Muscle layer of colon (tissue), 2 donors: ENCODE data around the gene PIAS4.

Experiments used
- H3K27ac ChIP-seq: one replicate; pipeline ENCODE4 v1.7.0; 2013; ENCODE audit warnings: low read depth, mild to moderate bottlenecking, low read length, moderate library complexity
- H3K27me3 ChIP-seq, 2 donors: one replicate each; pipeline ENCODE4 v1.7.0; 2013; ENCODE audit warnings: low read length in 2 of 2, mild to moderate bottlenecking in 2 of 2; ENCODE audit not compliant: insufficient read depth in 2 of 2, control insufficient read depth in 1 of 2
- H3K36me3 ChIP-seq: one replicate; pipeline ENCODE4 v1.7.0; 2013; ENCODE audit warnings: mild to moderate bottlenecking, low read length; ENCODE audit not compliant: insufficient read depth
- H3K4me1 ChIP-seq: one replicate; pipeline ENCODE4 v1.7.0; 2013; ENCODE audit warnings: mild to moderate bottlenecking, low read length; ENCODE audit not compliant: insufficient read depth
- H3K4me3 ChIP-seq, 2 donors: one replicate each; pipeline ENCODE4 v1.7.0; 2013; ENCODE audit warnings: low read length in 2 of 2, low read depth in 1 of 2, mild to moderate bottlenecking in 1 of 2, moderate library complexity in 1 of 2
- H3K9ac ChIP-seq: one replicate; pipeline ENCODE4 v1.7.0; 2013; ENCODE audit warnings: low read length
- H3K9me3 ChIP-seq: one replicate; pipeline ENCODE4 v1.7.0; 2013; ENCODE audit warnings: mild to moderate bottlenecking, low read length
- donor health status: abdominal sarcoma.
- donor health status: Adenocarcinoma of cecum.

Gene PIAS4

DNA sequence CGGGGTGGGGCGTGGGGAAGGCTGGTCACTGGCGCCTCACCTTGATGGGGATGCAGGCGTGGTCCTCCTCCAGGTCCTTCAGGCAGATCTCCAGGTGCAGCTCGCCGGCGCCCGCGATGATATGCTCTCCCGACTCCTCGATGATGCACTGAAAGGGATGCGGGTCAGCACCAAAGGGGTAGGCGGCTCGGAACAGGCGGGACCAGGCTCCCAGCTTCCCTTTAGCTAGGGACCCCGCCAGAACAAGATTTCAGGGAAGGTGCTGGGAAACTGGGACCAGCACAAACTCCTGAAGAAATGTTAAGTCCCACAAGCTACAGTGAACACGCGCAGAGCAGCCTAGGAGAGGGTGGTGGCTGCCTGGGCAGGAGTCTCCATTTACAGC lies 28.3 kb upstream of the PIAS4 start:
- Histone ChIP-seq H3K4me3 (no peak overlapping the region), H3K36me3 (peaks cover 88% of the 10 kb centered on the region), H3K9ac (no peak overlapping the region), H3K27ac (no peak overlapping the region), H3K4me1 (peaks cover 14% of the 10 kb centered on the region), H3K27me3 (no peaks in the 10 kb centered on the region), H3K9me3 (no peaks in the 10 kb centered on the region)

- H3K27ac ChIP-seq = no peak overlapping the region
- no peaks in the 10 kb centered on the region for H3K27me3 ChIP-seq
- no peak overlapping the region for H3K4me3 ChIP-seq
- H3K9me3 ChIP-seq = no peaks in the 10 kb centered on the region
- H3K9ac ChIP-seq = no peak overlapping the region
- H3K4me1 ChIP-seq = peaks cover 17% of the 10 kb centered on the region
- H3K36me3 ChIP-seq = peaks cover 91% of the 10 kb centered on the region
These were observed 27.7 kb upstream of the PIAS4 start for GRCh38 chr19:3979674-3980352.

DNA sequence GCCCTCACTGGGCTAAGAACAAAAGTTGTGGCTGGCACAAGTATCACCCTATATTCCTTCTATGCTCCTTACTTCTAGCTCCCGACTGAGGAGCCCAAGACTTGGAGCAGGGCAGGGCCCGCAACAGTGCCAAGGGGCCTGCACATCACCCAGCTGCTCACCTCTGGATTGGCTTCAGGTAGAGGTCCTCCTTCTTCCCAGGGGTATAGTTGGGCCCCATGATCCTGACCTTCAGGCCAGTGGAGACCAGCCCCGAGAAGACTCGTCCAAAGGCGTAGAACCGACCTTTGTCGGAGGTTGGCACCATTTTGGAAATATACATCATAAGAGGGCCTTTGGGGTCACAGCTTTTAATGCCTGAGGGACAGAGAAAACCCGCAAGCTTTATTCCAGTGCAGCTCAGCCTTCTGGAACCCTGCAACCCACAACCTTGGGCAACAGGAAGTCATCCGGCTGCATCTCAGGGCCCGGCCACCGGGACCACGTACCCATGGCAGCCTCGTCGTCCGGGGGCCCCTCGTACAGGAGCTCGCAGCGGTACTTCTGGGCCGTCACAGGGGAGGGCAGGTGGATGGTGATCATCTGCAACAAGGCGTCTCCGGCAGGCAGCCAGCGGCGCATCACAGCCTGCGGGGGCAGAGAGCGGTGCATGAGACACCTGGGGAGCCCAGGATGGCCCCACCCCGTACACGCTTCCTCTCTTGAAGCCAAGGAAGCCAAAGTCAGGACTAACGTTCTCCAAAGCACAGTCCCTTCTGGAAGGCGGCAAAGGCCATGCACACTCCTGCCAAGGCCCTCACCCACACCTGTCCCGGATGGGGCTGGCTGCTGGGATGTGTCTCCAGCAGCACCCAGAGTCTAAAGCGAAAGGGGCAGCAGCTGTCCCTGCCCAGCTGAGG lies 26.9 kb upstream of the PIAS4 start:
- H3K27ac ChIP-seq = no peak overlapping the region
- peaks cover 17% of the 10 kb centered on the region for H3K4me1 ChIP-seq
- H3K9ac ChIP-seq = no peak overlapping the region
- no peaks in the 10 kb centered on the region for H3K27me3 ChIP-seq
- H3K4me3 ChIP-seq = no peak overlapping the region
- H3K36me3 ChIP-seq = peaks cover 83% of the 10 kb centered on the region
- no peaks in the 10 kb centered on the region for H3K9me3 ChIP-seq

DNA sequence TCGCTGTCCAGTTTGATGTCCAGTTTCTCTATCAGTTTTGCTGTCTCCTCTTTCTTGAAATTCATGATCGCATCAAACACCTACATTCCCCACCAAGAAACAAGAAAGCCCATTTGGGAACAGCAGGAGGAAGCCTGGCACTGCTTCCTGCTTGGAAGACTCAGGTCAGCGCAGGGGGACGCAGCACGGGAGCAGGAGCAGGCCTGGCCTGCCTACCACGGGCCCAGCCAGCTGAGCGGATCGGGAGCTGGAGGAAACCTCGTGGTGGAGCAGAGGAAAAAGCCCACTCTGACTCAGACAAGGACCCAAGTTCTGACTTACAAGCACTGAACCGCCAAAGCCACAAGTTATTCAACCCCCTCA lies 26.2 kb upstream of the PIAS4 start:
- peaks cover 25% of the 10 kb centered on the region for H3K4me1 ChIP-seq
- no peaks in the 10 kb centered on the region for H3K27me3 ChIP-seq
- no peak overlapping the region for H3K27ac ChIP-seq
- H3K9me3 ChIP-seq = no peaks in the 10 kb centered on the region
- no peak overlapping the region for H3K9ac ChIP-seq
- H3K4me3 ChIP-seq = no peak overlapping the region
- peaks cover 78% of the 10 kb centered on the region for H3K36me3 ChIP-seq

DNA sequence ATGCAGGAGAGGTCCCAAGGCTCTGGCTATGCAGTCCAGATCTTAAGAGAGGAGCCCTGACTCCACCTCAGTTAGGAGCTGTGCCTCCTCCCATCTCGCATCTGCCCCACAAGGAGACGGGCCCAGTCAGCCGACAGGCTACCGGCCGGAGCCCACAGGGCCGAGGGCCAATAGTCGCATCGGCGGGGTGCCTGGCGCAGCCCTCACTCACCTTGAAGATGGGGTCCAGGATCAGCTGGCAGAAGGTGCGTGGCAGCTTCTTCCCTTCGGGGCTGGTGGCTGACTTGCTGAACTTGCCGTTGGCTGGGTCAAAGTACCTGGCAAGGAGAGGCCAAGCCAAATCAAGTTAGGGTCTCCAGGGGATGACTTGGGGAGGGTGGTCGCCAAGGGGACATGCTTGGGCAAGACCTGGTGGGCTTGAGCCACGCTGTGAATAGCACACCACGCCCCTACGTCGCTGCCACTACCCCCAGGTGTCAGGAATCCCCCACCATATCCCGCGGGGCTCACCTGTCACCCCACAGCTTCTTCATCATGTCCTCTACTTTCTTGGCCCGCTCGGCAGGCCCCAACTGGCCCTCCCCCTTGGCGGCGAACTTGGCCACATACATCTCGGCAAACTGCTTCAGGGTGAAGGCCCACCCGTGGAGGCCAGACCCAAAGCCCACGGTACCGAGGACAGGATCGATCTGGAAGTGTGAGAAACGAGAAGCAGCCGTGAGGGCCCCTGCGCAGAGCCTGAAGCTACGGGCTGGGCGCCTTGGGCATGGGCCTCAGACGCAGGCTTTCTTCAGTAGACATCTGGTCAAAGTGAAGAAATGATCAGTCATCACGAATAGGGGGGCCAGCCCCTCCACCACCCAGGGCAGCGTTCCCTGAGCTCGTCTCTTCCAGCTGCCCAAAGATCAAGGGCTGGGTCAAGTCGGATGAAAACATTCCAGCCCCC lies 25.5 kb upstream of the PIAS4 start:
- no peak overlapping the region for H3K4me3 ChIP-seq
- no peaks in the 10 kb centered on the region for H3K27me3 ChIP-seq
- H3K9me3 ChIP-seq = no peaks in the 10 kb centered on the region
- no peak overlapping the region for H3K27ac ChIP-seq
- H3K4me1 ChIP-seq = peaks cover 31% of the 10 kb centered on the region
- no peak overlapping the region for H3K9ac ChIP-seq
- peaks cover 71% of the 10 kb centered on the region for H3K36me3 ChIP-seq

GRCh38 chr19:3982701-3983541 lies 24.6 kb upstream of the PIAS4 start:
- Histone ChIP-seq H3K9me3 (no peaks in the 10 kb centered on the region), H3K4me3 (peak overlapping the region in 1 of 2 donors; percentile 88), H3K4me1 (peaks cover 37% of the 10 kb centered on the region), H3K36me3 (peaks cover 62% of the 10 kb centered on the region), H3K27me3 (no peaks in the 10 kb centered on the region), H3K27ac (peak overlapping the region; percentile 96), H3K9ac (peak overlapping the region; percentile 98)

GRCh38 chr19:3983542-3983914 lies 24.0 kb upstream of the PIAS4 start:
- Histone ChIP-seq H3K27ac (peak overlapping the region; percentile 96), H3K36me3 (peaks cover 58% of the 10 kb centered on the region), H3K4me3 (peak overlapping the region; percentile 88 to 99), H3K9me3 (no peaks in the 10 kb centered on the region), H3K9ac (peak overlapping the region; percentile 98), H3K27me3 (no peaks in the 10 kb centered on the region), H3K4me1 (peaks cover 37% of the 10 kb centered on the region)

- Histone ChIP-seq H3K4me1 (peaks cover 37% of the 10 kb centered on the region), H3K36me3 (peaks cover 55% of the 10 kb centered on the region)
These were observed 23.5 kb upstream of the PIAS4 start for GRCh38 chr19:3983936-3984583.

GRCh38 chr19:3984584-3984907 lies 23.0 kb upstream of the PIAS4 start:
- H3K4me1 ChIP-seq = peaks cover 37% of the 10 kb centered on the region
- H3K4me3 ChIP-seq = peak overlapping the region; percentile 88 to 99
- peaks cover 51% of the 10 kb centered on the region for H3K36me3 ChIP-seq

More at GRCh38 chr19:3983936-3984583, 23.5 kb upstream of the PIAS4 start:
- peak overlapping the region; percentile 96 for H3K27ac ChIP-seq
- H3K9ac ChIP-seq = peak overlapping the region; percentile 98
- no peaks in the 10 kb centered on the region for H3K27me3 ChIP-seq
- peak overlapping the region; percentile 88 to 99 for H3K4me3 ChIP-seq
- H3K9me3 ChIP-seq = no peaks in the 10 kb centered on the region

DNA sequence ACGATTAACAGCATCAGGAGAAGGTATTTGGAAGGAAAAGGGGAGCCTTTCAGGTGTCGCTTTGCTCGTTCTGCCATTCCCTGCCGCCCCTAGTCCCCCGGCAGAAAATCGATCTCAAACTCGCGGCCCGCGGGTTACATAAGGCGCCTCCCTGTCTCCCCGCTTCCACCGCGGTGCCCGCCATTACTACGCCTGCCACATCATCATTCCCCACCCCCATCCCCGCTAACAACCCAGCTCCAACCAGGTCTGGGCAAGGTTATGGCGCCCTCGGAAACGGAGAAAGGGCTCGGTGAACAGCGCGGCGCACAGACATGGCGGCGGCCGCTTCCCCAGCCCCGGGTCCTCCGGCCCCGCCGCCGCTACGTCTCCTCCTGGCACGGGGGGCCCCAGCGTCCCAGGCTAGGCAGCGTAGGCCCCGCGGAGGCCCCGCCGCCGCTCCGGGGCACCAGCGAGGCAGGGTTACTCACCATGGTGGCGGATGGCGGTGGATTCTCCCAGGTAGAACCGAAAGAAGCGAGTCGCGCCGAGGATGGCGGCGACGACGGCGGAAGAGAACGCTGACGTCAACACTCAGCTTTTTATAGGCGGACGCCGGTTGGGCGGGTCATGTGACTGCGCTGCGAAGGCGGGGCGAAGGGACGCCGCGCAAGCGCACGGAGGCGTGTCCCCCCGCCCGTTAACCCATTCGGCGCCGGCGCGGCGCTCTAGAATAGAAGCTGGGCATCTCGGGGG lies 22.5 kb upstream of the PIAS4 start, which contains the start of gene EEF2:
TSS of gene EEF2 (minus strand) at position 556 of the 735 bp plus-strand sequence. CDS start at position 473, 83 bp downstream.
- peaks cover 45% of the 10 kb centered on the region for H3K36me3 ChIP-seq
- peak within 1 kb of the TSS; percentile 88 to 99 for H3K4me3 ChIP-seq
- peaks cover 37% of the 10 kb centered on the region for H3K4me1 ChIP-seq
- no peaks in the 10 kb centered on the region for H3K27me3 ChIP-seq
- no peaks in the 10 kb centered on the region for H3K9me3 ChIP-seq
- peak within 1 kb of the TSS; percentile 96 for H3K27ac ChIP-seq
- H3K9ac ChIP-seq = peak within 1 kb of the TSS; percentile 98

More at GRCh38 chr19:3984584-3984907, 23.0 kb upstream of the PIAS4 start:
- Histone ChIP-seq H3K27me3 (no peaks in the 10 kb centered on the region), H3K9ac (peak overlapping the region; percentile 98), H3K9me3 (no peaks in the 10 kb centered on the region), H3K27ac (peak overlapping the region; percentile 96)
